Skeletal muscle cell (primary cell): ENCODE results near the gene COQ9.

Experiments used
- DNase-seq: peaks from one replicate; pipeline ENCODE4 v3.0.0-alpha.2; 2010; ENCODE audit warnings: low read depth
- H3K4me3 ChIP-seq: 2 replicates; pipeline ENCODE4 v1.5.1; 2011; ENCODE audit warnings: low read depth, mild to moderate bottlenecking, control low read depth, low read length, moderate library complexity

The COQ9 gene

GRCh38 chr16:57470711-57471110 lies 23.4 kb downstream of the COQ9 start:
- no peak for DNase-seq

GRCh38 chr16:57471209-57471608 lies 23.9 kb downstream of the COQ9 start:
- DNase-seq: no peak
- no peak overlapping the region for H3K4me3 ChIP-seq

More at GRCh38 chr16:57470711-57471110, 23.4 kb downstream of the COQ9 start:
- no peak overlapping the region for H3K4me3 ChIP-seq

- DNase-seq: no peak
- no peak overlapping the region for H3K4me3 ChIP-seq
These were observed 24.8 kb downstream of the COQ9 start for GRCh38 chr16:57471852-57472664.

GRCh38 chr16:57472665-57473060 lies 25.4 kb downstream of the COQ9 start:
- H3K4me3 ChIP-seq: no peak overlapping the region

GRCh38 chr16:57473176-57473840 lies 26.0 kb downstream of the COQ9 start:
- DNase-seq: no peak
- H3K4me3 ChIP-seq: no peak overlapping the region

More at GRCh38 chr16:57472665-57473060, 25.4 kb downstream of the COQ9 start:
- no peak for DNase-seq

- no peak overlapping the region for H3K4me3 ChIP-seq
- DNase-seq: no peak
These were observed 26.6 kb downstream of the COQ9 start for GRCh38 chr16:57473906-57474305.

GRCh38 chr16:57474671-57475661 lies 27.7 kb downstream of the COQ9 start:
- no peak overlapping the region for H3K4me3 ChIP-seq
- DNase-seq: no peak

GRCh38 chr16:57475711-57476339 lies 28.5 kb downstream of the COQ9 start:
- peak; percentile 7 for DNase-seq
- no peak overlapping the region for H3K4me3 ChIP-seq

GRCh38 chr16:57476546-57477410 lies 29.5 kb downstream of the COQ9 start:
- no peak for DNase-seq
- H3K4me3 ChIP-seq: no peak overlapping the region

- no peak overlapping the region for H3K4me3 ChIP-seq
- DNase-seq: no peak
These were observed 30.4 kb downstream of the COQ9 start for GRCh38 chr16:57477531-57478202.

GRCh38 chr16:57478396-57479204 lies 31.3 kb downstream of the COQ9 start:
- H3K4me3 ChIP-seq: peak overlapping the region; percentile 57
- DNase-seq: no peak

- H3K4me3 ChIP-seq: peak overlapping the region; percentile 57
These were observed 32.1 kb downstream of the COQ9 start for GRCh38 chr16:57479205-57479975.

GRCh38 chr16:57479976-57480753 lies 32.9 kb downstream of the COQ9 start:
- peak overlapping the region; percentile 57 for H3K4me3 ChIP-seq
- DNase-seq: no peak

More at GRCh38 chr16:57479205-57479975, 32.1 kb downstream of the COQ9 start:
- peak; percentile 26 for DNase-seq

GRCh38 chr16:57480754-57481230 lies 33.5 kb downstream of the COQ9 start:
- no peak overlapping the region for H3K4me3 ChIP-seq

GRCh38 chr16:57481421-57481820 lies 34.1 kb downstream of the COQ9 start:
- no peak overlapping the region for H3K4me3 ChIP-seq
- no peak for DNase-seq

More at GRCh38 chr16:57480754-57481230, 33.5 kb downstream of the COQ9 start:
- DNase-seq: no peak
